ENCODE data around the gene CHST9. TPM values are rescaled to one million over a fixed set of nuclear protein-coding genes. Genes with fewer than 3 reads are reported as not detected.
"Not testable (repeated sequence)": the region's sequence is repeated elsewhere in the genome, so short reads cannot be mapped to it uniquely, and the experiment has no call there.

CHST9 gene, protein sequence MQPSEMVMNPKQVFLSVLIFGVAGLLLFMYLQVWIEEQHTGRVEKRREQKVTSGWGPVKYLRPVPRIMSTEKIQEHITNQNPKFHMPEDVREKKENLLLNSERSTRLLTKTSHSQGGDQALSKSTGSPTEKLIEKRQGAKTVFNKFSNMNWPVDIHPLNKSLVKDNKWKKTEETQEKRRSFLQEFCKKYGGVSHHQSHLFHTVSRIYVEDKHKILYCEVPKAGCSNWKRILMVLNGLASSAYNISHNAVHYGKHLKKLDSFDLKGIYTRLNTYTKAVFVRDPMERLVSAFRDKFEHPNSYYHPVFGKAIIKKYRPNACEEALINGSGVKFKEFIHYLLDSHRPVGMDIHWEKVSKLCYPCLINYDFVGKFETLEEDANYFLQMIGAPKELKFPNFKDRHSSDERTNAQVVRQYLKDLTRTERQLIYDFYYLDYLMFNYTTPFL
- 0.21 TPM for total RNA-seq

DNA sequence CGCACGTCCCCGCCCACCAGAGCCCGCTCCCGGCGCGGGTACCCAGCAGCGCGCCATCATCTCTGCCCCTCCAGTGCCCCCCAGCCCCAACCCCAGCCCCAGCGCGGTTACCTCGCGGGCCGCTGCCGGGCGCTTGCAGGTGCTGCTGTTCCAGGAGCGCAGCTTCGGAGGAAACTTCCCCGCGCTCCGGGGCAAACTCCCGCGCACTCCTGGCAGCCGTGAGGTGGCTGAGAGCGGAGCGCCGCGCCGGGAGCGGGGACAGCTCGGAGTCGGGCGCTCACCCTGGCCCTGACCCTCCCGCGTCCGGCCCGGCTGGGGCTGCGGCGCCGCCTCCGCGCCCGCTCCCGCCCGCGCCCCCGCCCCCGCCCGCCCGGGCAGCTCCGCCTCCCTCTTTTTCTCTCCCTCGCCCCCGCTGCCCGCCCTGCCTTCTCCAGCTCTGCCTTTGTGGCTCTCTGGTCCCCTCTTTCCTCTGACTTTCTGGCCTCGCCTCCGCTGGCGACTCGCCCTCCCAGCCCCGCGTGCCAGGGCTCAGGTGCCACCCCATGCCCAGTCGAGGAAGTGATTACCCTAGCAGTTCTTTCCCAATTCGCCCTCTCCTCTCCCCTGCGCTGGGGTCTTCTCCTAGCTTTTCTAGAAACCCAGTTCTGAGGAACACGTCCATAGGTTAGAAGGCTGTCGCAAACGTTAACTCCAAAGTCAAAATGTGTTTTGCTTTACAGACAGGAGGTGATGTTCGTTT, at the start of gene CHST9:
CHST9 (minus strand) TSS at position 284 of the 739 bp plus-strand sequence. CDS start 42,499 bp downstream, outside the sequence.
- Histone ChIP-seq H3K27me3 (no peaks in the 10 kb centered on the region), H3K4me1 (no peaks in the 10 kb centered on the region), H3K9me3 (no peaks in the 10 kb centered on the region), H3K4me3 (peak within 1 kb of the TSS; percentile 21 to 36), H3K27ac (no peak within 1 kb of the TSS), H3K36me3 (no peaks in the 10 kb centered on the region)
- TF ChIP-seq, protein P1, sequence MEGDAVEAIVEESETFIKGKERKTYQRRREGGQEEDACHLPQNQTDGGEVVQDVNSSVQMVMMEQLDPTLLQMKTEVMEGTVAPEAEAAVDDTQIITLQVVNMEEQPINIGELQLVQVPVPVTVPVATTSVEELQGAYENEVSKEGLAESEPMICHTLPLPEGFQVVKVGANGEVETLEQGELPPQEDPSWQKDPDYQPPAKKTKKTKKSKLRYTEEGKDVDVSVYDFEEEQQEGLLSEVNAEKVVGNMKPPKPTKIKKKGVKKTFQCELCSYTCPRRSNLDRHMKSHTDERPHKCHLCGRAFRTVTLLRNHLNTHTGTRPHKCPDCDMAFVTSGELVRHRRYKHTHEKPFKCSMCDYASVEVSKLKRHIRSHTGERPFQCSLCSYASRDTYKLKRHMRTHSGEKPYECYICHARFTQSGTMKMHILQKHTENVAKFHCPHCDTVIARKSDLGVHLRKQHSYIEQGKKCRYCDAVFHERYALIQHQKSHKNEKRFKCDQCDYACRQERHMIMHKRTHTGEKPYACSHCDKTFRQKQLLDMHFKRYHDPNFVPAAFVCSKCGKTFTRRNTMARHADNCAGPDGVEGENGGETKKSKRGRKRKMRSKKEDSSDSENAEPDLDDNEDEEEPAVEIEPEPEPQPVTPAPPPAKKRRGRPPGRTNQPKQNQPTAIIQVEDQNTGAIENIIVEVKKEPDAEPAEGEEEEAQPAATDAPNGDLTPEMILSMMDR (IDR thresholded peaks at IDR 0.05) = no peak
- DNase-seq (ENCODE audit: low spot score in 2 of 2) = no peak
- intact Hi-C loops (cut with DNase I) = no loop called here

DNA sequence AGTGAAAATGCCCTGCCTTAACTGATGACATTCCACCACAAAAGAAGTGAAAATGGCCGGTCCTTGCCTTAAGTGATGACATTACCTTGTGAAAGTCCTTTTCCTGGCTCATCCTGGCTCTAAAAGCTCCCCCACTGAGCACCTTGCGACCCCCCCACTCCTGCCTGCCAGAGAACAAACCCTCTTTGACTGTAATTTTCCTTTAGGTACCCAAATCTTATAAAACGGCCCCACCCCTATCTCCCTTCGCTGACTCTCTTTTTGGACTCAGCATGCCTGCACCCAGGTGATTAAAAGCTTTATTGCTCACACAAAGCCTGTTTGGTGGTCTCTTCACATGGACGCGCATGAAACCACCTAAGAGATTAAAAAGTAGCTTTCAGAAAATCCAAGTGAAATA, 47.2 kb upstream of the CHST9 start:
- H3K27ac ChIP-seq; intact Hi-C loops (cut with DNase I); H3K9me3 ChIP-seq; H3K27me3 ChIP-seq; H3K36me3 ChIP-seq; DNase-seq (ENCODE audit: low spot score in 2 of 2); H3K4me3 ChIP-seq; H3K4me1 ChIP-seq: not testable (repeated sequence)

DNA sequence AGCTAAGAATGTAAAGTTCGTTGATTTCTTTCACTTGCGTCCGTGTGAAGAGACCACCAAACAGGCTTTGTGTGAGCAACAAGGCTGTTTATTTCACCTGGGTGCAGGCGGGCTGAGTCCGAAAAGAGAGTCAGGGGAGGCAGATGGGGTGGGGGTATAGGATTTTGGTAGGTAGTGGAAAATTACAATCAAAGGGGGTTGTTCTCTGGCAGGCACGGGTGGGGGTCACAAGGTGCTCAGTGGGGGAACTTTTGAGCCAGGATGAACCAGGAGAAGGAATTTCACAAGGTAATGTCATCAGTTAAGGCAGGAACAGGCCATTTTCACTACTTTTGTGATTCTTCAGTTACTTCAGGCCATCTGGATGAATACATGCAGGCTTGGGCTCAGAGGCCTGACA, 46.6 kb upstream of the CHST9 start:
- intact Hi-C loops (cut with DNase I); H3K4me3 ChIP-seq; H3K9me3 ChIP-seq; H3K27me3 ChIP-seq; DNase-seq (ENCODE audit: low spot score in 2 of 2); H3K36me3 ChIP-seq; H3K27ac ChIP-seq; H3K4me1 ChIP-seq: not testable (repeated sequence)

DNA sequence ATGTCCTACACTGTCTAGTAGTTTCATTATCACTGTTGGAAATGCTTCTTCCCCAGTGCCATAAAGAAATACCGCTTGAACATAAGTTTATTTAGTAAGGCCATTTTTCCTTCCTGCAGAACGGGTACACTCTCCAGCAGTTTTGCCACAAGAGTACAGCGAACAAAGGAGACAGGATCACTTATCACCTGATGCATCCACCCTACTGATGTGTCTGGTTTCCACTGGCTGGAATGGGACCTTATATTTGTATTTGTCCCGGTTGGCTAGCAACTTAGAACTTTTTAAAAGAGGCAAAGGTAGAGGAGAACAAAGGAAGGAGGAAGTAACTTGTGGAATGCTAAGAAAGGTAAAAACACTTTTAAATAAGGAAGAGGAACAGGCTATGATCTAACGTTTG, 46.1 kb upstream of the CHST9 start:
- intact Hi-C loops (cut with DNase I); H3K27me3 ChIP-seq; H3K4me1 ChIP-seq; H3K4me3 ChIP-seq; H3K36me3 ChIP-seq; H3K9me3 ChIP-seq; H3K27ac ChIP-seq; DNase-seq (ENCODE audit: low spot score in 2 of 2): not testable (repeated sequence)

DNA sequence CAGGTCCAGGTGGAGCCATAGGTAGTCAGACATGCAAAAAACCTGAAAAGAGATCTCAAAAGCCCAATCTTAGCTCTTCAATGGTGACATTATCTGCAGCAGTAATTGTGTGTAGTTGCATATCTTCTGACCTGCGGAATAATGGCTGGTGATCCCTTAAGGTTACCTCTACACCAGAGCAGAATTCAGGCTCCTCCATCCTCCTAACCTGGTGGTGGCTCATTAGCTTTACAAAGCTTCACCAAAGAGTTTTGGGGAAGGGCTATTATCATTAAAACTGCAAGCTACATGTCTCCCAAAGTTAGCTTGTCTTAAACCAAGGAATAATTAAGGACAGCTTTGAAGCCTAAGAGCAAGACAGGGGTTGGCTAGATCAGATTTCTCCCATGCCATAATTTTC, 42.6 kb upstream of the CHST9 start:
- Histone ChIP-seq H3K36me3 (no peaks in the 10 kb centered on the region), H3K27ac (no peak overlapping the region), H3K4me3 (no peak overlapping the region), H3K4me1 (no peaks in the 10 kb centered on the region), H3K27me3 (no peaks in the 10 kb centered on the region), H3K9me3 (no peaks in the 10 kb centered on the region)
- DNase-seq (ENCODE audit: low spot score in 2 of 2) = no peak
- TF ChIP-seq, protein P1 (IDR thresholded peaks at IDR 0.05) = no peak
- intact Hi-C loops (cut with DNase I) = no loop called here

DNA sequence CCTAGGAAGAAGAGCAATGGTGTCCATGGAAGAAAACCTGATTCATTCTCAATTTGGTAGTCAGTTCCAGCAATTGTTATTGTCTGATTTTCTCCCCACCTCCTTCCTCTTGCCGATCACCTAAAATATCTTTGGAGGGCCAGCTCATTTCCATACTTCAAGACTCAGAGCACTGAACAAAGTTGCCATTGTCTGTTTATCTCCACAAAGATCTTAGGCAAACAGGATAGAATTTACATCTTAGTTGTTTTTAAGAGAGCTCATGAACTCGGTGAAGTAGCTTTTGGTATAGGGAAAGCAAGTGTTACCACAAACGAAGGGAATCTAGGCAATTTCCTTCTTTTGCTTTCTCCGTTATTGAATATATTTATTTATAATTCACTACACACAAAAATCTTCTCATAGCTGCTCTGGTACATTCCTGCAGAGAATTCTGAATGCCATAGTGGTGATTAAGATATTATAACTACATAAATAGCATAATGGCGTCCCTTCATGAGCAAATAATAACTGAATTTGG, 41.5 kb upstream of the CHST9 start:
- no peaks in the 10 kb centered on the region for H3K4me1 ChIP-seq
- intact Hi-C loops (cut with DNase I) = no loop called here
- no peak overlapping the region for H3K4me3 ChIP-seq
- no peak overlapping the region for H3K27ac ChIP-seq
- no peaks in the 10 kb centered on the region for H3K9me3 ChIP-seq
- H3K36me3 ChIP-seq = no peaks in the 10 kb centered on the region
- no peaks in the 10 kb centered on the region for H3K27me3 ChIP-seq
- TF ChIP-seq, protein P1 (IDR thresholded peaks at IDR 0.05) = no peak
- no peak for DNase-seq (ENCODE audit: low spot score in 2 of 2)

DNA sequence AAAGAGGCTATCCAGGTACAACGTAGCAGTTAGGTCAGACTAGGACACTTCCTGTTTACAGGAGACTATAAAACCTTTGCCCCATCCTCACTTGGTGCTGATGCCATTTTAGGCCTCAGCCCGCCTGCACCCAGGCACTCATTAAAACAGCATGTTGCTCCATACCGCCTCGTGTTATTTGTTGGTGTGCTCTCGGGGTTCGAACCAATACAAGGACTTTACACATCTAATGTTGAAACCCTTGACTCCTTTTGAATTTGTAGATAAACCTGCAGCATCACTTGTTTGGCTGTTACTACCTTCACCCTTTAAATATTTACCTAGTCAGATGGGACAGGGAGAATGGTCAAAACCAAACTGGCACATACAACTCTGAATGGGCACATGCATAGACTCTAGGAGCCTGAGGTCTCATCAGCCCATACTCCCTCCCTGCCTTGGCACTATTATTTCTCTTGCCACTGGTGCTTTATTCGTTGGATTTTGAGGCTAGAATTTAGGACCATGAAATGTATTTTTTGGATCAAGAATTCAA, 40.9 kb upstream of the CHST9 start:
- H3K27me3 ChIP-seq = no peaks in the 10 kb centered on the region
- H3K4me3 ChIP-seq = no peak overlapping the region
- no peaks in the 10 kb centered on the region for H3K4me1 ChIP-seq
- DNase-seq (ENCODE audit: low spot score in 2 of 2) = no peak
- TF ChIP-seq, protein P1 (IDR thresholded peaks at IDR 0.05) = no peak
- H3K36me3 ChIP-seq = no peaks in the 10 kb centered on the region
- intact Hi-C loops (cut with DNase I) = no loop called here
- H3K9me3 ChIP-seq = no peaks in the 10 kb centered on the region
- H3K27ac ChIP-seq = no peak overlapping the region
